Measurements from ENCODE around the gene SEZ6L. TPM values are rescaled to one million over a fixed set of nuclear protein-coding genes. Genes with fewer than 3 reads are reported as not detected.

Gene SEZ6L
- total RNA-seq, 4 donors from 2014 or later: 0.26 to 2.6 TPM; not detected in 2

DNA sequence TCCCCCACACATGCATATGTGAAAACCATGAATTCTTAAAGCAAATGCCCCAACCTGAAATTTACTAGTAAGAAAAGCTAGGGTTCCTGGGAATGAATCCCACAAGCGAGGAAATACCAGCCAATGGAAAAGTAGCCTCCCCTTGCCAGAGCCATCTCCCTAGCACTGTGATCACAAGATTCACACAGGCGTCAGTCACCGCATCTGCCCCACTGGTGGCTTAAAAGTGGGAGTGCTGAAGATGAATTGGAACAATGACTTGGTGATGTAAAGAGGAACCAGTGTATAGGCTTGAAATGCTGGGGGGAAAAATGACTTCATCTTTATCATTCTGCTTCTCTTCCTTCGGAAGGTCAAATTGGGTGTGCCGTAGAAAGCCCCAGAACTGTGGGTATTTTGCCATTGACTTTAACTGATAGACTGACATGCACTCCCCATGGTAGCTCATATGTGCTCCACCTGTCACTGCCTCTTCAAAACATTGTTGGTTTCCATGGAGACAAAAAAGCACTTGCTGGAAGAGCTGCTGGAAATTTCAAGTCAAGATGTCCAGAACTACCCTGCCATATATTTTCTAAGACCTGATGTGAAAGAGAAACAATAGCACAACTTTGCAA lies 240.6 kb downstream of the SEZ6L start:
- intact Hi-C loops (cut with DNase I; ENCODE audit: low total_unique reads): no loop called here
- no peak overlapping the region for H3K4me3 ChIP-seq
- no peak for DNase-seq
- H3K27ac ChIP-seq: no peak overlapping the region
- H3K27me3 ChIP-seq: no peaks in the 10 kb centered on the region
- no peaks in the 10 kb centered on the region for H3K9me3 ChIP-seq
- TF ChIP-seq, protein P1, sequence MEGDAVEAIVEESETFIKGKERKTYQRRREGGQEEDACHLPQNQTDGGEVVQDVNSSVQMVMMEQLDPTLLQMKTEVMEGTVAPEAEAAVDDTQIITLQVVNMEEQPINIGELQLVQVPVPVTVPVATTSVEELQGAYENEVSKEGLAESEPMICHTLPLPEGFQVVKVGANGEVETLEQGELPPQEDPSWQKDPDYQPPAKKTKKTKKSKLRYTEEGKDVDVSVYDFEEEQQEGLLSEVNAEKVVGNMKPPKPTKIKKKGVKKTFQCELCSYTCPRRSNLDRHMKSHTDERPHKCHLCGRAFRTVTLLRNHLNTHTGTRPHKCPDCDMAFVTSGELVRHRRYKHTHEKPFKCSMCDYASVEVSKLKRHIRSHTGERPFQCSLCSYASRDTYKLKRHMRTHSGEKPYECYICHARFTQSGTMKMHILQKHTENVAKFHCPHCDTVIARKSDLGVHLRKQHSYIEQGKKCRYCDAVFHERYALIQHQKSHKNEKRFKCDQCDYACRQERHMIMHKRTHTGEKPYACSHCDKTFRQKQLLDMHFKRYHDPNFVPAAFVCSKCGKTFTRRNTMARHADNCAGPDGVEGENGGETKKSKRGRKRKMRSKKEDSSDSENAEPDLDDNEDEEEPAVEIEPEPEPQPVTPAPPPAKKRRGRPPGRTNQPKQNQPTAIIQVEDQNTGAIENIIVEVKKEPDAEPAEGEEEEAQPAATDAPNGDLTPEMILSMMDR (IDR thresholded peaks at IDR 0.05): no peak
- TF ChIP-seq POLR2A (IDR thresholded peaks at IDR 0.05): no peak
- no peaks in the 10 kb centered on the region for H3K4me1 ChIP-seq
- no peaks in the 10 kb centered on the region for H3K36me3 ChIP-seq

GRCh38 chr22:26410386-26410785 lies 241.1 kb downstream of the SEZ6L start:
- no peak for TF ChIP-seq POLR2A (IDR thresholded peaks at IDR 0.05)
- TF ChIP-seq, protein P1 (IDR thresholded peaks at IDR 0.05): no peak
- intact Hi-C loops (cut with DNase I; ENCODE audit: low total_unique reads): no loop called here
- Histone ChIP-seq H3K4me1 (no peaks in the 10 kb centered on the region), H3K36me3 (no peaks in the 10 kb centered on the region), H3K27ac (no peak overlapping the region), H3K4me3 (no peak overlapping the region), H3K9me3 (no peaks in the 10 kb centered on the region), H3K27me3 (no peaks in the 10 kb centered on the region)
- no peak for DNase-seq

GRCh38 chr22:26414347-26414746 lies 245.1 kb downstream of the SEZ6L start:
- H3K27ac ChIP-seq: no peak overlapping the region
- DNase-seq: no peak
- intact Hi-C loops (cut with DNase I; ENCODE audit: low total_unique reads): no loop called here
- no peaks in the 10 kb centered on the region for H3K4me1 ChIP-seq
- no peaks in the 10 kb centered on the region for H3K27me3 ChIP-seq
- TF ChIP-seq POLR2A (IDR thresholded peaks at IDR 0.05): no peak
- TF ChIP-seq, protein P1 (IDR thresholded peaks at IDR 0.05): no peak
- no peaks in the 10 kb centered on the region for H3K36me3 ChIP-seq
- H3K9me3 ChIP-seq: no peaks in the 10 kb centered on the region
- no peak overlapping the region for H3K4me3 ChIP-seq

DNA sequence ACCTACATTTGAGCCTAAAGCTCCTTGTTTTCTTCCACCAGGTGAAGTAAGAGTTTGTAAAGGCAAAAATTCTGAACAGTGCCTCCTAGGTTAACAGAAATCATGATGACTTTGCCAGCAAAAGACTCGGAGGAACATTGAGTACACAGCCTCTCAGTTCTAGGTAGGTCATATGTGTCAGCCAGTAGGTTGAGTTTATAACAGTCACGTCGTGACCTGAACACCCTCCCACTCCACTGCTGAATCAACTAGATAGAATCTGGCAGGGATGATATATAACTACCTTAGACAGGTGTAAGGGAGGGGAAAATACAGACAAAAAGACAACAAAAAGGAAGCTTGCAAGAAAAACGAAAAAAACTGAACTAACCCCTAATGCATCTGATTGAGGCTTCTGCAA lies 247.0 kb downstream of the SEZ6L start:
- Histone ChIP-seq H3K4me3 (no peak overlapping the region), H3K27me3 (no peaks in the 10 kb centered on the region), H3K4me1 (no peaks in the 10 kb centered on the region), H3K36me3 (no peaks in the 10 kb centered on the region), H3K27ac (no peak overlapping the region), H3K9me3 (no peaks in the 10 kb centered on the region)
- intact Hi-C loops (cut with DNase I; ENCODE audit: low total_unique reads): no loop called here
- TF ChIP-seq, protein P1 (IDR thresholded peaks at IDR 0.05): no peak
- TF ChIP-seq POLR2A (IDR thresholded peaks at IDR 0.05): no peak
- no peak for DNase-seq

GRCh38 chr22:26416670-26417276 lies 247.5 kb downstream of the SEZ6L start:
- no peak overlapping the region for H3K4me3 ChIP-seq
- no peaks in the 10 kb centered on the region for H3K9me3 ChIP-seq
- no peak for TF ChIP-seq POLR2A (IDR thresholded peaks at IDR 0.05)
- TF ChIP-seq, protein P1 (IDR thresholded peaks at IDR 0.05): no peak
- H3K27ac ChIP-seq: no peak overlapping the region
- no peaks in the 10 kb centered on the region for H3K36me3 ChIP-seq
- intact Hi-C loops (cut with DNase I; ENCODE audit: low total_unique reads): no loop called here
- H3K4me1 ChIP-seq: no peaks in the 10 kb centered on the region
- H3K27me3 ChIP-seq: no peaks in the 10 kb centered on the region
- DNase-seq: no peak
